Muscle of leg (tissue), 11 donors: ENCODE measurements around the gene CNGB1. TPM values are rescaled to one million over a fixed set of nuclear protein-coding genes. Genes with fewer than 3 reads are reported as not detected.

Source experiments
- DNase-seq: peaks from one replicate; pipeline ENCODE4 v3.0.0; 2013
- H3K27ac ChIP-seq: one replicate; pipeline ENCODE4 v1.5.1; 2013; ENCODE audit warnings: mild to moderate bottlenecking, low read length, control low read depth
- H3K27me3 ChIP-seq: one replicate; pipeline ENCODE4 v1.6.1; 2013; ENCODE audit warnings: low read length; ENCODE audit not compliant: control insufficient read depth, insufficient read depth
- H3K36me3 ChIP-seq: one replicate; pipeline ENCODE4 v1.6.1; 2013; ENCODE audit warnings: low read length; ENCODE audit not compliant: control insufficient read depth, insufficient read depth
- H3K4me1 ChIP-seq: one replicate; pipeline ENCODE4 v1.6.1; 2013; ENCODE audit warnings: low read length; ENCODE audit not compliant: control insufficient read depth, insufficient read depth
- H3K4me3 ChIP-seq: one replicate; pipeline ENCODE4 v1.5.1; 2013; ENCODE audit warnings: low read length, control low read depth
- H3K9me3 ChIP-seq: replicated peaks from 2 replicates; pipeline ENCODE4 v1.6.1; 2013; ENCODE audit warnings: low read depth, low read length; ENCODE audit not compliant: control insufficient read depth
- WGBS: methylation state at CpG from one replicate; pipeline ENCODE4 v1.1.5; 2013; ENCODE audit warnings: missing lambda C conversion rate; ENCODE audit not compliant: insufficient coverage; 5-methylcytosine and 5-hydroxymethylcytosine counted together
- polyA plus RNA-seq, 8 donors: library from polyadenylated mRNA; unstranded; fragments of 120-200 nt; gene quantifications; one replicate each; pipeline versions ENCODE4 v1.2.1 to v1.2.3, GENCODE V29; 2013; ENCODE audit warnings: inconsistent platforms in 1 of 8, low replicate concordance in 1 of 8; ENCODE audit not compliant: insufficient read length in 8 of 8, insufficient read depth in 1 of 8
- total RNA-seq: library from RNA; stranded (reverse); fragments of 120-200 nt; gene quantifications from one replicate; pipeline ENCODE4 v1.2.4, GENCODE V29; 2013

CNGB1 gene
- total and polyA plus RNA-seq, 9 donors = 0.03 to 1.6 (median 0.08) TPM; not detected in 3

DNA sequence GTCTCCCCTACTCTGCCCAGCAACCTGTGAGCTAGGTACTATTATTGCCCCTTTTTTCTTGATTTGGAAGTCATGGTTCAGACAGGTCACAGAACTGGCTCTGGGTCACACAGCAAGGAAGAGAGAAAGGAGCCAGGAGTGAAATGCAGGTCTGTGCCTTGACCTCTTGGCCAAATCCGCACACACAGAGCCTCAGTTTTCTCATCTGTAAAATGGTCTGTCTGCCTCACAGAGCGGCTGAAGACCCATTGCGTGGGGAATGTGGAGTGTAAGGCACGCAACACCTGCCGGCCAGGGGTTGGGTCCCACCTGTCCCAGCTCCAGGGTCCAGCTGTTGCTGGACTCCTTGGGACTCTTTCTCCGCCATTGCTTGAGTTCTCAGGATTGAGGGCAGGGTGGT is 32.4 kb downstream of the CNGB1 start:
- Histone ChIP-seq H3K4me1 (peaks cover 8% of the 10 kb centered on the region), H3K9me3 (no peaks in the 10 kb centered on the region), H3K36me3 (no peaks in the 10 kb centered on the region), H3K27me3 (peaks cover 2% of the 10 kb centered on the region), H3K4me3 (no peak overlapping the region), H3K27ac (no peak overlapping the region)
- DNase-seq = no peak
- 93% methylated on average over 6 of the region's 6 CpGs for whole genome bisulfite sequencing

DNA sequence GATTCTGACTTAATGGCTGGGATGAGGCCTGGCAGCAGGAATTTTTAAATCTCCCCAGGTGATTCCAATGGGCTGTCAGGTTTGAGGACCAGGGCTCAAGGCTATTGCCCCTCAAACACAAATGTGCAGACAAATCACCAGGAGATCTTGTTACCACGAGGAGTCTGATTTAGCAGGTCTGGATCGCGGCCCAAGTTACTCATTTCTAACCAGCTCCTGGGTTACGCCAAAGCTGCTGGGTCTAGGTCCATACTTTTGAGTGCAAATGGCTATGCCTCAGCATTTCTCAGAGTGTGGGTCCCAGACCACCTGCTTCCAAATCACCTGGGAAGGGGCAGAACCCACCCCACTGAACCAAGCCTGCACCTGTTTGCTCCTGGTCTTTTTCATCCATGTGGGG is 33.1 kb downstream of the CNGB1 start:
- no peak overlapping the region for H3K27ac ChIP-seq
- H3K4me1 ChIP-seq = peaks cover 8% of the 10 kb centered on the region
- H3K36me3 ChIP-seq = no peaks in the 10 kb centered on the region
- no peak overlapping the region for H3K4me3 ChIP-seq
- no peak for DNase-seq
- 79% methylated on average over 4 of the region's 4 CpGs for WGBS
- no peaks in the 10 kb centered on the region for H3K9me3 ChIP-seq
- peaks cover 2% of the 10 kb centered on the region for H3K27me3 ChIP-seq

DNA sequence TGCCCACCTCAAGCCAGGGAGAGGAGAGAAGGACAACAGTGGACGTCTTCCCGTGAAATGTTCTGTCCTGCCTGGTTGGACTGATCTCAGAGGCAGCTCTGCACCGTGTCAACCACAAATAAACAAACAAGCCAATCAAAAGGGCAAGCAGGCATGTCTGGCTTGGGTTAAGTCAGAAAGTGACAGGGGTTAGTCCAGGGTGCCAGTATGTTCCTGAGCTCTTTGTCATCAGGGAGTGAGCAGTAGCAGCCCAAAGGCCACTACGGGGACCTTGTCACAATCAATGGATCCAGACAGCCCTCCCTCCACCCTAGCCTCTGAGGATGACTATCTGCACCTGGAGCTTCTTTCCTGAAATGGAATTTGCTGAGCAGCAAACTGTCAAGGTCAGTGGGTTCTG is 35.0 kb downstream of the CNGB1 start:
- Histone ChIP-seq H3K9me3 (peaks cover 5% of the 10 kb centered on the region), H3K27ac (no peak overlapping the region)

DNA sequence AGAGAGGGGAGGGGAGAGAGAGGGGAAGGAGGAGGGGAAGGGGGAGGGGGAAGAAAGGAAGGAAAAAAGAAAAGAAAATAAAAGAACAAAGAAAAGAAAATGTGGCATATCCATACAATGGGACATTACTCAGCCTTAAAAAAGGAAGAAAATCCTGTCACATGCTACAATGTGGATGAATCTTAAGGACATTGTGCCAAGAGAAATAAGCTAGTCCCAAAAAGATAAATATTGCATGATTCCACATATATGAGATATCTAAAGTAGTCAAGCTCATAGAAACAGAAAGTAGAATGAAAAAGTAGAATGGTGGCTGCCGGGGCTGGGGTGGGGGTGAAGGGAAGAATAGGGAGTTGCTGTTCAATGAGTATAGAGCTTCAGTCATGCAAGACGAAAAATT is 40.4 kb downstream of the CNGB1 start:
- Histone ChIP-seq H3K4me3 (no peak overlapping the region), H3K27ac (no peak overlapping the region), H3K27me3 (no peaks in the 10 kb centered on the region), H3K36me3 (no peaks in the 10 kb centered on the region), H3K4me1 (no peaks in the 10 kb centered on the region), H3K9me3 (peaks cover 5% of the 10 kb centered on the region)
- WGBS = no CpG with 5 or more reads among the region's 2 CpGs
- no peak for DNase-seq

More for the DNA sequence above, 35.0 kb downstream of the CNGB1 start:
- peaks cover 8% of the 10 kb centered on the region for H3K4me1 ChIP-seq
- WGBS = 50% methylated on average over 1 of the region's 4 CpGs
- no peaks in the 10 kb centered on the region for H3K36me3 ChIP-seq
- peaks cover 2% of the 10 kb centered on the region for H3K27me3 ChIP-seq
- no peak for DNase-seq
- no peak overlapping the region for H3K4me3 ChIP-seq

DNA sequence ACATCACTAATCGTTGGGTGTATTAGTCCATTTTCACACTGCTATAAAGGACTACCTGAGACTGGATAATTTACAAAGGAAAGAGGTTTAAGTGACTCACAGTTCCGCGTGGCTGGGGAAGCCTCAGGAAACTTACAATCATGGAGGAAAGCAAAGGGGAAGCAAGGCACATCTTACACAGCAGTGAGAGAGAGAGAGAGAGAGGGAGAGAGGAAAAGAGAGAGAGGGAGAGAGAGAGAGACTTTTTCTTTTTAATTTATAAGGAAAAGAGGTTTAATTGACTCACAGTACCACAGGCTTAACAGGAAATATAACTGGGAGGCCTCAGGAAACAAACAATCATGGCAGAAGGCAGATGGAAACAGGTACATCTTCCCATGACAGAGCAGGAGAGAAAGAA is 41.7 kb downstream of the CNGB1 start:
- Histone ChIP-seq H3K9me3 (peaks cover 5% of the 10 kb centered on the region), H3K4me3 (no peak overlapping the region), H3K36me3 (no peaks in the 10 kb centered on the region), H3K4me1 (no peaks in the 10 kb centered on the region), H3K27me3 (no peaks in the 10 kb centered on the region), H3K27ac (no peak overlapping the region)
- no peak for DNase-seq
- WGBS = no CpG with 5 or more reads among the region's 3 CpGs

DNA sequence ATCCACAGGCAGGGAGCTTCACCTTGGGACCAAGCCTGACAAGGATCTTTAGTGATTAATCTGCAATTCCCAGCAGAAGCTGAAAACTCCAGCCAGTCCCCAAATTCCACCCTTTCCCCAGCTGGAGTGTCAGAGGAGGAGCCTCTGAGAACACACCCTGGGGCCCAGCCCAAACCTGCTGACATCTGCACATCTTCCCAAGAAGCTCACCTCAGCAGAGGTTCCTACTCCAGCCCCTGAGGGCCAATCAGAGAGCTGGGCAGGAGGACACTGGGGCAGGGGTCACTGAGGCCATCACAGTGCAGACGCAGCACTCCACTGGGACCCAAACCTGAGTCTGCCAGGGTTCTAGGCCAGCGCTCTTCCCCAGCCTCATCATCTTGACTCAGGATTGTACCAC is 44.9 kb downstream of the CNGB1 start:
- Histone ChIP-seq H3K27ac (no peak overlapping the region), H3K9me3 (no peaks in the 10 kb centered on the region), H3K36me3 (no peaks in the 10 kb centered on the region), H3K27me3 (no peaks in the 10 kb centered on the region), H3K4me3 (no peak overlapping the region), H3K4me1 (no peaks in the 10 kb centered on the region)
- no CpG with 5 or more reads among the region's 2 CpGs for WGBS
- no peak for DNase-seq

DNA sequence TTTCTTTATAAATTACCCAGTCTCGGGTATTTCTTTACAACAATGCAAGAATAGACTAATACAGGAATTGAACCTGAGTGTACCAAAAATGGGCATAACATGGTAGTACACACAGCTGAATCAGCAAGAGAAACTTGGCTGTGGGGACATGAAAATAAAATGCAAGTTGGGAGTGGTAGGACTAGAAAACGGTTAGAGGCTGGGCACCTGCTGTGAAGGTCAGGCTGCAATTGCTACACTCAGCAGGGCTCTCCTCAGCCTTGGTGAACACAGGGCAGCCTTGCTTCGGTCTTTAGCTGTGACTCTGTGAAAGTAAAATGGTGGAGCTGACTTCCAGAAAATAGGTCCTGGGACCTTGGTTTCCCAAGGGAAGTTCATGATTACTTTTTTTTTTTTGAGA is 45.6 kb downstream of the CNGB1 start:
- no peaks in the 10 kb centered on the region for H3K27me3 ChIP-seq
- 44% methylated on average over 1 of the region's 3 CpGs for WGBS

DNA sequence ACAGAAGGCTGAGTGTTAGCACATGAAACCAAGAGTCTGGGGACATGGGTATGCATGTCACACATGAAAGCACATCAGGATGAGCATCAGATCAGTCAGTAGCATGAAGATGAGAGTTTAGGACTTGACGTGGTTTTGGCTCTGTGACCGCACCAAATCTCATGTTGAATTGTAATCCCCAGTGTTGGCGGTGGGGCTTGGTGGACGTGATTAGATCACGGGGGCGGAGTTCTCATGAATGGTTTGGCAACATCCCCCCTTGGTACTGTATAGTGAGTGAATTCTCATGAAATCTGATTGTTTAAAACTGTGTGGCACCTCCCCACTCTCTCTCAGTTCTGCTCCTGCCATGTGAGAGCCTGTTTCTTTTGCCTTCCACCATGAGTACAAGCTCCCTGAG is 46.4 kb downstream of the CNGB1 start:
- 83% methylated on average over 1 of the region's 6 CpGs for WGBS
- Histone ChIP-seq H3K4me1 (no peaks in the 10 kb centered on the region), H3K9me3 (peaks cover 1% of the 10 kb centered on the region), H3K4me3 (no peak overlapping the region), H3K36me3 (no peaks in the 10 kb centered on the region), H3K27me3 (no peaks in the 10 kb centered on the region), H3K27ac (no peak overlapping the region)
- no peak for DNase-seq

More for the DNA sequence above, 45.6 kb downstream of the CNGB1 start:
- Histone ChIP-seq H3K27ac (no peak overlapping the region), H3K9me3 (no peaks in the 10 kb centered on the region), H3K4me3 (no peak overlapping the region), H3K36me3 (no peaks in the 10 kb centered on the region), H3K4me1 (no peaks in the 10 kb centered on the region)
- DNase-seq = no peak

DNA sequence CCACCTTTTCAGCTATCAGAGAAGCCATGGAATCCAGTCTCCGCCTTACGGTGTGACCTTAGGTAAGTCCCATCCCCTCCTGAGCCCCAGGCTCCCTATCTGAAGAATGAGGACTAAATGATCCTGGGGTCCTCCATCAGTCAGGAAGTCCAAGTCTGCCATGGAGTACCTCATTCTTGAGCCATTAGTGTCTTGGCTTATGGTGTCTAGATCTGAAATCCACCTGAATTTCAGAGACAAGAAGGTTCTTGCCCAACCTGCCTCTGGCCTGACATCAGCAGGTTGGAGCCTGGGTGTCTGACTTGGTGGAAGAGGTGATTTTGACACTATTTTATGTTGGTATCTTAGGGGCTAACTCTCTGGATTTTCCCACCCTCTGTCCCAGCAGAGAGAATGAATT is 47.1 kb downstream of the CNGB1 start:
- Histone ChIP-seq H3K4me1 (no peaks in the 10 kb centered on the region), H3K27ac (no peak overlapping the region), H3K36me3 (no peaks in the 10 kb centered on the region), H3K4me3 (no peak overlapping the region), H3K9me3 (peaks cover 2% of the 10 kb centered on the region), H3K27me3 (peaks cover 2% of the 10 kb centered on the region)
- DNase-seq = no peak
- WGBS = no CpG with 5 or more reads among the region's 2 CpGs

DNA sequence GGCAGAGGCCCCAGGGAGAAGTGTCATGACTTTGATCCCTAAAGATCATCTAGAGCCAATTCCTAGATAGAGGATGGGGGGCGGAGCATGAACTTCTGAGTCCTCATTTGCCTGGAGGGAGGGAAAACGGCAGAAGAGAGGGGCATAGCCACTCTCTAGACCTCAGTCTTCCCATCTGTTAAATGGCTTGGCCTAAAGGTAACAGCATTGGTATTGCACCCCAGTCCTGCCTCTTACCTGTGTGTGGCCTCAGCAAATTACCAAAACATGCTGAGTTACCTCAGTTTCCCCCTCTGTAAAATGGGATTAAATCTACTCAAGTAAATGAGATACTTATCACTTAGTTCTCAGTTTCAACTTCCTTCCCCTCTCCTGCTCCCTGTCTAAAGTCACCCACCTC is 47.5 kb downstream of the CNGB1 start:
- H3K4me1 ChIP-seq = no peaks in the 10 kb centered on the region
- WGBS = 75% methylated on average over 1 of the region's 2 CpGs
- no peak overlapping the region for H3K27ac ChIP-seq
- no peak overlapping the region for H3K4me3 ChIP-seq
- peaks cover 2% of the 10 kb centered on the region for H3K27me3 ChIP-seq
- H3K9me3 ChIP-seq = peaks cover 2% of the 10 kb centered on the region
- DNase-seq = no peak
- no peaks in the 10 kb centered on the region for H3K36me3 ChIP-seq

DNA sequence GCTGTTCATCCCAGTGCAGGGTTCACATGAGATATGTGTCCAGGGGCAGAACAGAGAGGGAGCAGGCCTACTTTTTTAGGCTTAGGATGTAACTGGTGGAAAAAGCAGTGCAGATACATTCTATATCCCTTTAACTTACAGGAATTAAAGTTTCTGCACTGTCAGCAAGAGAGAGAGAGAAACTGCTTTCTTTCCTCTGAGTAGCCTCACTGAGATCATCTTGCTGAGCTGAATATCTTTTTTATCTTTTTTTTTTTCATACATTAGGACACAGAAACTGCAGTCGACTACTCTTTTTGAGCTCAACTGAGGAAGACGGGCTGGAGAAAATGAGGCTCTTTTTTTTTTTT is 50.1 kb downstream of the CNGB1 start:
- WGBS = 33% methylated on average over 2 of the region's 2 CpGs

More for the DNA sequence above, 50.1 kb downstream of the CNGB1 start:
- Histone ChIP-seq H3K9me3 (peaks cover 2% of the 10 kb centered on the region), H3K4me1 (no peaks in the 10 kb centered on the region), H3K27ac (no peak overlapping the region), H3K36me3 (no peaks in the 10 kb centered on the region), H3K27me3 (peaks cover 2% of the 10 kb centered on the region), H3K4me3 (no peak overlapping the region)
- no peak for DNase-seq
